NCI-H2227 treated with DMSO at 0.1 percent for 48 hours (cell line): ENCODE data around the gene ITPRIP.

ENCODE experiments used
- DNase-seq: peaks from one replicate; lab custom pipeline; 2025; lab: John Stamatoyannopoulos, UW

Gene ITPRIP

DNA sequence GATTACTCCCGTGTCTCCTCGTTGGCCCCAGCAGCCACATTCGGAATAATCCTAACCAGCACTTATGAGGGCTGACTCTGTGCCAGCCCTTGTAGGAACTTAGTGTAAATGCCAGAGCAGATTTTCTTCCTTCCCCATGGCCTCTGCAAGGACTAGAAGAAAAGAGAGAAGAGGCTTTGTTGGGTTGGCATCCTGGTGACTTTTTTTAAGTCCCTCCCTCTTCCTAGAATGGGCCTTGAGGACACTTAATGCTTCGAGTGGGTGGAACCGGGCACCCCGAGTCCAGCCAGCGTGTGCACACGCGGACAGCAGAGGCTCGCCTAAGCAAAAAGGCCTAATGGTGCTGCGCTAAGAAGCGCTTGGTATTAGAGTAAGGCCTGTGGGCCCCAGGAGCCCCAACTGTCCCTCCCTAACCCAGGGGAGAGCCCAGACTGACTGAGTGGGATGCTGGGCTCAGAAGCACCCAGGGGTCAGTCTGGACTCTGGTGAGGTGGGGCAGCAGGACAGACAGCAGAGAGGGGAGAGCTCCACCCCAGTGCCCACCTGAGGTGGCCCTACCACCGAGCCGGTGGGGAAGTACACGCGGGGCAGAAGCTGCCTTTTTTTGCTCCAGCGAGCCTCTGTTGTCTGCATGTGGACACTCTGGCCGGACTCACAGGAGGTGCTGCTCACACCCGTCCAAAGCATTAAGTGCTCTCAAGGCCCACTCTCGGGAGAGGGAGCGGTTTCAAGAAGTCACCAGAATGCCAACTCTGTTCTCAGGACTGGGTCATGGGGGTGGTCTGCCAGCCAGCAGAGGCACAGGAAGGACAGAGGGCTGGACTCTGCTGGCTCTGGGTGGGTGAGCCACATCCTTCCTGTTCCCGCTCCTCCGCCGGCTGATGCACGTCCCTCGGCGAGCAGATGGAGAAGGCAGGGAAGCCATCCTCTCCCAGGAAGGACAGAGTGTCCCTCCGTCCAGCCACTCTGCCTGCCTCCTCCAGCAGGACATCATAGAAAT, 12.5 kb downstream of the ITPRIP start:
- no peak for DNase-seq

GRCh38 chr10:104324931-104325330, 13.3 kb downstream of the ITPRIP start:
- DNase-seq, result no peak

DNA sequence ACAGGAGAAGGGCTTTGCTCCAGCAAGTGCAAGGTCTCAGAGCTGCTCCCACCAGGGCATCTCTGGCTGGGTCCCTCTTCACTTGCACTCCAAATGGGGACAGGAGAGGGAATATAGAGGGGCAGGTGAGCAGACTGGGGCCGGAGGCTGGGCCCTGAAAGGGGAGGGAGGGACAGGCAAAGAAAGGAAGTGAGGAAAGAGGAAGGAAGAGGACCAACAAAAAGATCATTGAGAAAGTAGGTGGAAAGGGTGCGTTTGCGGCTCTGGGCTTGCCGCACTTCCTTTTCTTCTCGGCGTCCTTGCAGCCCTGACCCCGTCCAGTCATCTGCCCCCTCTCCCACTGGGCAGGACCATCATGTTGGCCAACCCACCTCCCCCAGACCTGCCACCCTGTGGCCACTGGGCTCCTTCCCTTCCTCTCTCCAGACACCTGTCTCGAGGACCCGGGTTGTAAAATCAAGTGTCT, 14.0 kb downstream of the ITPRIP start:
- no peak for DNase-seq

- DNase-seq, result no peak
Observed at GRCh38 chr10:104323760-104324201, 14.5 kb downstream of the ITPRIP start.

DNA sequence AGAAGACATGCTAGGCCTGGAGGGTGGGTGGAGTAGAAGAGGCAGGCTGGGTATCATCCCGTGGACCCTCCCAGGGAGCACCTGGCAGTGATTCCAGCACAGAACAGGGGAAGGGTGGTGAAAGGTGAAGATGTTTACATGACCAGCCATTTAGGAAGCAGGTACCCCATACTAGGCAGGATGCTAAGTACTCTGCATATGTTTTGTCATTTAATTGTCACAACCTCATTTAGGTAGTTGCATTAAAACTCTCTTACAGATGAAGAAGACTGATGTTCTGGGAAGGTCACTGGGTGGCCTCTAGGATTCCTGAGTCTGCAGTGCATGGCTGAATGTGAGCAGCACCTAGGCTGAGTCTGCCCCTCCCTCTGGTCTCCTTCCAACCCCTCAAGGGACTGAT, 15.2 kb downstream of the ITPRIP start:
- no peak for DNase-seq

DNA sequence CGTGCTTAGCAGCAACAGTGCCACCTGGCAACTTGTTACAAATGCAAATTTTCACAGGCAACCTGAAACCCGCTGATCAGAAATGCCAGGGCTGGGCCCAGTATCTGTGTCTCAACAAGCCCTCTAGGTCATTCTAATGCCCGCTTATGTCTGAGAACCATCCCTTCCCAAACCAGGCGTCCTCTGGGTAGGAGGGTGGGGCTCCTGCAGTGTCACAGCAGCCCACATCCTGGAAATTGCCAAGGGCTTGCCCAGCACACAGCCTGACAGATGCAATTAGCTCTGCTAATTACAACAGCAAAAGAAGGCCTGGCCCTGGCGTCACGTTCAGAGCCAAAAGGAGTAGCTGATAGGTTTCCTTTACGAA, 15.9 kb downstream of the ITPRIP start:
- DNase-seq, result no peak

- no peak for DNase-seq
Observed at GRCh38 chr10:104321725-104322415, 16.4 kb downstream of the ITPRIP start.

GRCh38 chr10:104321226-104321625, 17.0 kb downstream of the ITPRIP start:
- no peak for DNase-seq

GRCh38 chr10:104318810-104319741, 19.2 kb downstream of the ITPRIP start:
- DNase-seq, result no peak

- no peak for DNase-seq
Observed at GRCh38 chr10:104318326-104318725, 19.9 kb downstream of the ITPRIP start.

- no peak for DNase-seq
Observed at GRCh38 chr10:104317726-104318299, 20.5 kb downstream of the ITPRIP start.

DNA sequence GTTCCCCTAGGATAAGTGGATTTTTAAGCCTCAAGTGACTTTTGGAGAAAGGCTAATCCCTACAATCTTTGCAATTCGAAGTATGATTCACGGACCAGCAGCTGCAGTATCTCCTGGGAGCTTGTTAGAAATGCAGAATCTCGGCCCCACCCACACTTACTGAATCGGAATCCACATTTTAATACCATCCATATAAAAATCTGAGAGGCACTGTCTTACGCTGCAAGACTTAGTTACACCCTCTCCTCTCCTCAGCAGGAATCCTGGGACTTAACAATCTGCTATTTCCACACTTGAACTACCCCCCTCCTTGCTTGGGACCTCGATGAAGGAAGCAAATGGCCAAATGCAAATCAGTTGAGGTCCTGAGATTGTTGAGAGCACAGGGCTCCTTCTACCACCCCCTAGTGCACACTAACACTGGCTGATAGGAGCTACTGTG, 21.0 kb downstream of the ITPRIP start:
- DNase-seq, result no peak

- DNase-seq, result no peak
Observed at GRCh38 chr10:104316321-104317099, 21.8 kb downstream of the ITPRIP start.

DNA sequence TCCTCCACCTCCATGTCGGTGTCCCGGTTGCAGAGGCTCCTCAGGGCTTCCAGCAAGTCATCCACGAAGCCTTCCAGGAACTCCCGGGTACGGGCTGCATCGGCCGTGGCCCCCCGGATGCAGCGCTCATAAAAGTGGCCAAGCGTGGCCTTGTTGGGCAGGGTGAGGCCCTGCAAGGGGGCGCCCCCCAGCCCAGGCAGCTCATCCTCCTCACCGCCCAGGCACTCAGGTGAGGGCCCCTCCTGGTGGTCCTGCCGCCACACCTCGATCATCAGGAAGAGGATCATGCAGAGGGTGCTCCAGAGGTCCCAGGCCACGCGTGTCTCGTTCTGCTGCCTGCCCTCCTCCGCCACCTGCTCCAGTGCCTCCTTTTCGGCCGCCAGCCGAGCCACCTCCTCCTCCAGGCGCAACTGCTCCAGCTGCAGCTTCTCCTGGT, 22.8 kb downstream of the ITPRIP start:
- DNase-seq, result no peak

DNA sequence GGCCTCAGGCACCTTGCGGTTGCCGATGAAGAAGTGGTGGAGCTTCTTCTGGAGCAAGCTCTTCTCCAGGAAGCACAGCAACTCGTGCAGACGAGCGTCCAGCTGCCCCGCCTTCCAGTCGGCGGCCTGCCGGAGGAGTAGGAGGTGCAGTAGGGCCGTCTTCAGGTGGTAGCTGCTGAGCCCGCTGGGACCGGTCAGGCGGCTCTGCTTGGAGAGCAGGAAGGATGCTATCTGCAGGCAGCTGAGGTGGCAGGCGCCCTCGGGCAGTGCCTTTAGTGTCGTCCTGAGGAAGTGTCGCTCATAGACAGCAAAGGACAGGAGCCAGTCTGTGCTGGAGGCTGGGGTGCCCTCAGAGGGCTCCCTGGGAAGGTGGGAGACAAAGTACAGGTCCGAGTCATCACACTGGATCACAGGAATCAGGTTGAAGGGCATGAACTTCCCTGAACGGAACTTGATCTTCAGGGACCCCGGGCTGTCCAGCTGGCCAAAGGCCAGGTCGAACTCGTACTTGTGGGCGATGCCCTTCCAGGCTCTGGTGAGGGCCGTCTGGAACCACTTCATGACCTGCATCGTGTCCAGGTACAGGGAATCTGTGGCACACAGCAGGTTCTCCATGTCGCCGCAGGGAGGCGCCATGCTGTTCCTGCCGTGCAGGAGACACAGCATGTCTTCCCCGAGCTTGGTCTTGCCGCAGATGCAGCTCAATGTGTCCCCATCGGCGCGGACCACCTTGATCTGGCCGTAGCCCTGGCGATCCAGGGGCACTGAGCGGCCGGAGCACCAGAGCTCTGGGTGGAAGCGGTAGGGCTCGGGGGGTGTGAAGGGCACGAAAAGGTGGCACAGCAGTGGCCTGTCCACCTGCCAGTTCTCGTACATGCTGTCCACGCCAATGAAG, 23.4 kb downstream of the ITPRIP start:
- DNase-seq, result no peak

DNA sequence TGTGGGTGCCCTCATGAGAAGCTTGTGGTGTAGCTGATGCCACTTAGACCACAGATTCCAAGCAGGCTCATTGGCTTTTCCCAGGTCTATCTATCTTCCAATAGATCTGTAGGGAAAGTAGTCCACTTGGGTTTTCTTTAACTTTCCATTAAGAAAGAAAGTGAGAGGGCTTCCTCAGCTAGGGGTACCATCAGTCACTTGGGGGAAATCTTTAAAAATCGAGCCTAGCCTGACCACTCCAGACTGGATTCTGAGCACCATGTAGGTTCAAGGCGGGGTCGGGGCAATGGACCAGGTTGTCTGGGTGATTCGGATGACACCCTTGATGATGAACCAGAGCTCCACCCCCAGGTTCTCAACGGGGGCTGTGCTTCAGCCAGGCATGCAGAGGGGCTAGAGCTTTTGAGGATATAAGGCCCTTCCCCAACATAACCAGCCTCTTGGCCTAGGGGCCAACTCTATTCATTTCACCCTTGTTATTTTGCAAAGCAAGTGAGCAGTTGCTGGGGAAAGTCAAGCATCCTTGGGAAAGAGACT, 27.0 kb downstream of the ITPRIP start:
- no peak for DNase-seq

DNA sequence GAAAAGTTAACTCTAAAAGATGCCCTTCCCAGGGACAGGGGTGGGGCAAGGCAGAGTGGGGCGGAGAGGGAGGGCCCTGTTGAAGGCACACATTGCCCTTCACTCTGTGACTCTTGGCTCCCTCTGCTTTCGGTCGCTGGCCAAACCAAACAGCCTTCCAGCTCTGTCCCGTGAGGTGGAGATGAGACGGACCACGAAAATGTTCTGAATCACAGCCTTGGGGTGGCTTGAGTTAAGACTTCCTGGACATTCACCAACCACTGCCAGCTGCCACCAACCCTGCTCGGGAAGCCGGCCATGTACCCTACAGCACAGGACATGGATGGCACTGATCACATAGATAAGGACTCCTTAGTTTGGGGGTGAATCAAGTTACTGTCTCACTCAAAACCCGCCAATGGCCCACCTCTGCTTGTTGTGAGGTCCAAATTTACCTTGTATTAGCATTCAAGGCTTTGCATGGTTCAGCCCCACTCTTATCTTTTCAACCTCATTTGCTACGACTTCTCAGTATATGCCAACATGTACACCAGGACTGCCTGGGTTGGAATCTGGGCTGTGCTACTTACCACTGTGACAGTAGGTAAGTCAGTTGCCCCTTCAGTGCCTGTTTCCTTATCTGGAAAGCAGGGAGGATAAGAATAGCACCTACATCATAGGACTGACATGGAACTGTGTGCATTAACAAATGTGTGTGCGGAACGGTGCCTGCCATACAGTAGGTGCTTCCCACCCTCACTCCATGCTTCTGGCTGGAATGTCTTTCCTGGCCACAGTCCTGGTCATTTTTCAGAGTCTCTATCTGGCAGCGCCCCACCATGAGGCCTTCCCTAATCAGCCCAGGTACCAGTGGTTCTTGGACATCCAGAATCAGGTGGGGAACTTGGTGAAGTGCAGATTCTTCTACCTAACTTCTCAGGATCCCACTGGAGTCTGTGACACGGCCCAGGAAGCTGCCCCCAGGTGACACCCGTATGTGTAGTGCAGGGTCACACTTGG, 28.0 kb downstream of the ITPRIP start:
- no peak for DNase-seq

GRCh38 chr10:104308439-104308903, 29.8 kb downstream of the ITPRIP start:
- DNase-seq, result no peak
